ENCODE data around the gene MACROD2. TPM values are rescaled to one million over a fixed set of nuclear protein-coding genes. Genes with fewer than 3 reads are reported as not detected.

Gene MACROD2
- total and polyA plus RNA-seq, 2 of the 4 experiments (the other 2 are of a cell fraction) = not detected

- no peak overlapping the region for H2AFZ ChIP-seq (replicated peaks; ENCODE audit: low read length, poor library complexity)
- no peak overlapping the region for H2BK15ac ChIP-seq (ENCODE audit: low read depth, low read length)
- no peaks in the 10 kb centered on the region for H4K20me1 ChIP-seq (ENCODE audit: insufficient read depth, low read length)
- no peak overlapping the region for H4K8ac ChIP-seq (ENCODE audit: low read depth in 2 of 2, low read length in 2 of 2)
- in situ Hi-C loops (cut with MboI; ENCODE audit: low sequenced_read_pairs) = no loop called here
- ChIA-PET CTCF (interaction anchor here (0.7 kb wide), 1 partner anchor 418 kb away, joined by 4 read pairs; no protein-coding TSS in a partner anchor), POLR2A (ENCODE audit: unreplicated experiment) (no interaction called here)
- no peak overlapping the region for H2BK20ac ChIP-seq (ENCODE audit: low read depth, low read length)
- H2BK120ac ChIP-seq (ENCODE audit: low read depth, low read length) = no peak overlapping the region
- no peak overlapping the region for H3K4me3 ChIP-seq (ENCODE audit: insufficient read depth, low read depth, low read length)
- H3K14ac ChIP-seq (replicated peaks; ENCODE audit: low read depth, low read length) = no peak overlapping the region
- H2AK5ac ChIP-seq (ENCODE audit: low read depth, low read length) = no peak overlapping the region
- H3K4ac ChIP-seq (ENCODE audit: low read depth, low read length) = no peak overlapping the region
- DNase-seq (no peak), ATAC-seq (ENCODE audit: low read depth) (no peak)
- no peak overlapping the region for H4K5ac ChIP-seq (ENCODE audit: low read depth, low read length)
- no TSS peak for BruUV-seq (replicated peaks)
- no peak overlapping the region for H2AK9ac ChIP-seq (replicated peaks; ENCODE audit: low read depth, low read length, poor library complexity)
- no peak overlapping the region; the same call in 1 of the 2 replicates for H3K23ac ChIP-seq (ENCODE audit: low read depth, low read length)
- H3K79me1 ChIP-seq (ENCODE audit: low read depth in 1 of 2, low read length in 2 of 2) = no peaks in the 10 kb centered on the region
- TF ChIP-seq SMC3 (IDR thresholded peaks at IDR 0.05; ENCODE audit: low read depth, low read length) (no peak), MAFK (IDR thresholded peaks at IDR 0.05; ENCODE audit: low read depth, low read length) (no peak), POLR2A (IDR thresholded peaks at IDR 0.05; ENCODE audit: low read depth, low read length) (no peak), RCOR1 (IDR thresholded peaks at IDR 0.05; ENCODE audit: insufficient replicate concordance, low read length) (no peak), CHD1 (IDR thresholded peaks at IDR 0.05; ENCODE audit: low read depth, low read length) (no peak), NFE2L2 (IDR thresholded peaks at IDR 0.05; ENCODE audit: low read depth, low read length) (no peak), CEBPB (IDR thresholded peaks at IDR 0.05; ENCODE audit: low read depth, low read length) (no peak), BHLHE40 (IDR thresholded peaks at IDR 0.05; ENCODE audit: low read depth, low read length) (no peak), ELK1 (IDR thresholded peaks at IDR 0.05; ENCODE audit: borderline replicate concordance, low read depth, low read length) (no peak), RFX5 (IDR thresholded peaks at IDR 0.05; ENCODE audit: low read depth, low read length) (no peak), MXI1 (IDR thresholded peaks at IDR 0.05; ENCODE audit: borderline replicate concordance, low read depth, low read length) (no peak), RAD21 (IDR thresholded peaks at IDR 0.05; ENCODE audit: low read length) (no peak), CTCF (conservative IDR thresholded peaks at IDR 0.05; ENCODE audit: low read depth, low read length) (no peak), USF2 (IDR thresholded peaks at IDR 0.05; ENCODE audit: low read depth, low read length) (no peak), MAZ (IDR thresholded peaks at IDR 0.05; ENCODE audit: borderline replicate concordance, low read depth, low read length) (no peak), FOS (IDR thresholded peaks at IDR 0.05; ENCODE audit: low read depth, low read length) (no peak)
- no peaks in the 10 kb centered on the region for H3K27me3 ChIP-seq (ENCODE audit: control insufficient read depth, insufficient read depth, low read length)
- no peaks in the 10 kb centered on the region for H3K9me1 ChIP-seq (ENCODE audit: insufficient read depth, low read length)
- no peak overlapping the region for H2BK5ac ChIP-seq (ENCODE audit: low read depth, low read length, poor library complexity, severe bottlenecking)
- H3K9ac ChIP-seq (ENCODE audit: low read depth, low read length) = no peak overlapping the region
- no peak overlapping the region for H3K27ac ChIP-seq (ENCODE audit: insufficient read depth, low read length)
- H3K9me3 ChIP-seq (ENCODE audit: control insufficient read depth, insufficient read depth, low read length) = no peaks in the 10 kb centered on the region
- no peaks in the 10 kb centered on the region for H3K36me3 ChIP-seq (ENCODE audit: control insufficient read depth, insufficient read depth, low read length)
- dilution Hi-C loops (cut with HindIII; ENCODE audit: low sequenced_read_pairs, unreplicated experiment) = no loop called here
- WGBS, 2 experiments (ENCODE audit: extremely low coverage in 2 of 2, insufficient read length in 1 of 2) = 100% methylated on average over 3 of the region's 4 CpGs; no CpG with 5 or more reads in 1 of the 2 experiments
- intact Hi-C loops (cut with micrococcal nuclease) = no loop called here
- peaks cover 4% of the 10 kb centered on the region; the same call in 1 of the 2 replicates for H3K4me1 ChIP-seq (ENCODE audit: control insufficient read depth, insufficient read depth, low read length)
- H3K56ac ChIP-seq (ENCODE audit: extremely low read depth, insufficient read depth, low read length) = no peak overlapping the region
- H3K4me2 ChIP-seq (ENCODE audit: low read depth, low read length) = no peak overlapping the region
- no peak overlapping the region for H3K18ac ChIP-seq (ENCODE audit: low read depth, low read length)
- no peak overlapping the region for H4K91ac ChIP-seq (ENCODE audit: insufficient read depth, low read depth, low read length)
These were observed 436.8 kb downstream of the MACROD2 start for GRCh38 chr20:14432085-14432484.

All from IMR-90 (cell line).